ENCODE results near the gene KLF15. TPM values are rescaled to one million over a fixed set of nuclear protein-coding genes. Genes with fewer than 3 reads are reported as not detected.

The KLF15 gene
- total RNA-seq, 1 experiment from 2014 or later, result not detected

- POLR2A ChIA-PET (ENCODE audit: unreplicated experiment), result no interaction called here
- Histone ChIP-seq H3K4me1 (ENCODE audit: insufficient read depth, low read length) (no peaks in the 10 kb centered on the region), H3K4me3 (ENCODE audit: low read length) (no peak overlapping the region), H3K4me2 (ENCODE audit: low read length) (no peak overlapping the region), H3K36me3 (ENCODE audit: low read depth, low read length) (no peaks in the 10 kb centered on the region), H2AFZ (ENCODE audit: low read length) (no peak overlapping the region), H3K27ac (ENCODE audit: low read length) (no peak overlapping the region), H4K20me1 (ENCODE audit: low read length) (no peaks in the 10 kb centered on the region), H3K9me3 (ENCODE audit: low read length) (no peaks in the 10 kb centered on the region), H3F3A (ENCODE audit: low read length, unreplicated experiment) (no peaks in the 10 kb centered on the region), H3K79me2 (ENCODE audit: low read length) (no peaks in the 10 kb centered on the region), H3K27me3 (ENCODE audit: low read length) (no peaks in the 10 kb centered on the region), H3K9ac (ENCODE audit: low read length) (no peak overlapping the region), H3K9me2 (replicated peaks; ENCODE audit: low read length) (no peaks in the 10 kb centered on the region)
- ATAC-seq, result no peak
- no TSS peak for BruUV-seq (replicated peaks)
- intact Hi-C loops (cut with micrococcal nuclease), result no loop called here
- no peak for DNase-seq
- CTCF ChIA-PET, result no interaction called here
- TF ChIP-seq EZH2phosphoT487 (IDR thresholded peaks at IDR 0.05; ENCODE audit: borderline replicate concordance, low read length) (no peak), CTCF (conservative IDR thresholded peaks at IDR 0.05; ENCODE audit: low read depth, low read length) (no peak), EZH2 (IDR thresholded peaks at IDR 0.05; ENCODE audit: low read length, unreplicated experiment) (no peak)
Measured at GRCh38 chr3:126372413-126373145, 15.4 kb upstream of the KLF15 start.

- Histone ChIP-seq H3K36me3 (ENCODE audit: low read depth, low read length) (no peaks in the 10 kb centered on the region), H3K9ac (ENCODE audit: low read length) (no peak overlapping the region), H3K4me1 (ENCODE audit: insufficient read depth, low read length) (no peaks in the 10 kb centered on the region), H3K9me3 (ENCODE audit: low read length) (no peaks in the 10 kb centered on the region), H2AFZ (ENCODE audit: low read length) (no peak overlapping the region), H4K20me1 (ENCODE audit: low read length) (no peaks in the 10 kb centered on the region), H3F3A (ENCODE audit: low read length, unreplicated experiment) (no peaks in the 10 kb centered on the region), H3K4me2 (ENCODE audit: low read length) (no peak overlapping the region), H3K27ac (ENCODE audit: low read length) (no peak overlapping the region), H3K4me3 (ENCODE audit: low read length) (no peak overlapping the region), H3K9me2 (replicated peaks; ENCODE audit: low read length) (no peaks in the 10 kb centered on the region), H3K27me3 (ENCODE audit: low read length) (no peaks in the 10 kb centered on the region), H3K79me2 (ENCODE audit: low read length) (no peaks in the 10 kb centered on the region)
- ChIA-PET POLR2A (ENCODE audit: unreplicated experiment) (no interaction called here), CTCF (no interaction called here)
- BruUV-seq (replicated peaks), result no TSS peak
- TF ChIP-seq EZH2phosphoT487 (IDR thresholded peaks at IDR 0.05; ENCODE audit: borderline replicate concordance, low read length) (no peak), CTCF (conservative IDR thresholded peaks at IDR 0.05; ENCODE audit: low read depth, low read length) (no peak), EZH2 (IDR thresholded peaks at IDR 0.05; ENCODE audit: low read length, unreplicated experiment) (no peak)
- no peak for ATAC-seq
- intact Hi-C loops (cut with micrococcal nuclease), result no loop called here
- DNase-seq, result no peak
Measured at GRCh38 chr3:126371096-126371705, 14.0 kb upstream of the KLF15 start.

GRCh38 chr3:126370606-126371005 lies 13.4 kb upstream of the KLF15 start:
- Histone ChIP-seq H3K9ac (ENCODE audit: low read length) (no peak overlapping the region), H2AFZ (ENCODE audit: low read length) (no peak overlapping the region), H3K9me3 (ENCODE audit: low read length) (no peaks in the 10 kb centered on the region), H3K4me3 (ENCODE audit: low read length) (no peak overlapping the region), H3K4me1 (ENCODE audit: insufficient read depth, low read length) (no peaks in the 10 kb centered on the region), H3F3A (ENCODE audit: low read length, unreplicated experiment) (no peaks in the 10 kb centered on the region), H3K79me2 (ENCODE audit: low read length) (no peaks in the 10 kb centered on the region), H3K27me3 (ENCODE audit: low read length) (no peaks in the 10 kb centered on the region), H4K20me1 (ENCODE audit: low read length) (no peaks in the 10 kb centered on the region), H3K4me2 (ENCODE audit: low read length) (no peak overlapping the region), H3K27ac (ENCODE audit: low read length) (no peak overlapping the region), H3K36me3 (ENCODE audit: low read depth, low read length) (no peaks in the 10 kb centered on the region), H3K9me2 (replicated peaks; ENCODE audit: low read length) (no peaks in the 10 kb centered on the region)
- BruUV-seq (replicated peaks), result no TSS peak
- ChIA-PET POLR2A (ENCODE audit: unreplicated experiment) (no interaction called here), CTCF (no interaction called here)
- no peak for DNase-seq
- no peak for ATAC-seq
- no peak for TF ChIP-seq EZH2 (IDR thresholded peaks at IDR 0.05; ENCODE audit: low read length, unreplicated experiment)
- TF ChIP-seq CTCF (conservative IDR thresholded peaks at IDR 0.05; ENCODE audit: low read depth, low read length), result no peak
- TF ChIP-seq EZH2phosphoT487 (IDR thresholded peaks at IDR 0.05; ENCODE audit: borderline replicate concordance, low read length), result no peak
- intact Hi-C loops (cut with micrococcal nuclease), result no loop called here

All from PC-3 (cell line).